Measurements from ENCODE around the gene E2F6. TPM values are rescaled to one million over a fixed set of nuclear protein-coding genes. Genes with fewer than 3 reads are reported as not detected.

E2F6 gene
- total RNA-seq, 1 experiment from 2014 or later = 27.1 TPM

DNA sequence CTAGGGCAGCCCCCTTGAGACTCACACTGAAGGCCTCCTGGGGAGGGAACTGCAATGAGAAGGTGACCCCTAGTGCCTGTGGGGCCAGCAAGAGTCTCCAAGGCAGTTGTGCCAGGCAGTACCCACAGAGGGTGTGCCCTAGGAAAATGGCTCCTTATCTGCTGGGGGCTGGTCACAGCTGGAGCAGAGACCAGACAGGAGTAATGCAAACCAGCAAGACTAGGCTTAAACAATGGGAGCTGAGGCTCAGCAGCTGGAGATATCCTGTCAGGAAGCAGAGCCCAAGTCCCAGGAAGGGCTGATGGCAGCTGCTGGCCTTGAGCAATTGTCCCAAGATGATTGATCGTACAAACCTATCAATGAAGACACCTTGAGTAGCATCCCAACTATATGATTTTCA lies 26.8 kb upstream of the E2F6 start:
- H3K9ac ChIP-seq (ENCODE audit: low read length) = no peak overlapping the region
- H3F3A ChIP-seq (ENCODE audit: low read length, unreplicated experiment) = no peaks in the 10 kb centered on the region
- peaks cover 4% of the 10 kb centered on the region; the same call in 1 of the 2 replicates for H3K27me3 ChIP-seq (ENCODE audit: low read length)
- H3K9me2 ChIP-seq (replicated peaks; ENCODE audit: low read length) = no peaks in the 10 kb centered on the region
- ATAC-seq = no peak
- H3K36me3 ChIP-seq (ENCODE audit: low read depth, low read length) = no peaks in the 10 kb centered on the region
- H3K79me2 ChIP-seq (ENCODE audit: low read length) = no peaks in the 10 kb centered on the region
- CTCF ChIA-PET = no interaction called here
- H3K4me2 ChIP-seq (ENCODE audit: low read length) = no peak overlapping the region
- H4K20me1 ChIP-seq (ENCODE audit: low read length) = no peaks in the 10 kb centered on the region
- intact Hi-C loops (cut with micrococcal nuclease) = no loop called here
- no peak for DNase-seq
- no peak overlapping the region for H2AFZ ChIP-seq (ENCODE audit: low read length)
- BruUV-seq (replicated peaks) = no TSS peak
- TF ChIP-seq, protein P1, sequence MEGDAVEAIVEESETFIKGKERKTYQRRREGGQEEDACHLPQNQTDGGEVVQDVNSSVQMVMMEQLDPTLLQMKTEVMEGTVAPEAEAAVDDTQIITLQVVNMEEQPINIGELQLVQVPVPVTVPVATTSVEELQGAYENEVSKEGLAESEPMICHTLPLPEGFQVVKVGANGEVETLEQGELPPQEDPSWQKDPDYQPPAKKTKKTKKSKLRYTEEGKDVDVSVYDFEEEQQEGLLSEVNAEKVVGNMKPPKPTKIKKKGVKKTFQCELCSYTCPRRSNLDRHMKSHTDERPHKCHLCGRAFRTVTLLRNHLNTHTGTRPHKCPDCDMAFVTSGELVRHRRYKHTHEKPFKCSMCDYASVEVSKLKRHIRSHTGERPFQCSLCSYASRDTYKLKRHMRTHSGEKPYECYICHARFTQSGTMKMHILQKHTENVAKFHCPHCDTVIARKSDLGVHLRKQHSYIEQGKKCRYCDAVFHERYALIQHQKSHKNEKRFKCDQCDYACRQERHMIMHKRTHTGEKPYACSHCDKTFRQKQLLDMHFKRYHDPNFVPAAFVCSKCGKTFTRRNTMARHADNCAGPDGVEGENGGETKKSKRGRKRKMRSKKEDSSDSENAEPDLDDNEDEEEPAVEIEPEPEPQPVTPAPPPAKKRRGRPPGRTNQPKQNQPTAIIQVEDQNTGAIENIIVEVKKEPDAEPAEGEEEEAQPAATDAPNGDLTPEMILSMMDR (conservative IDR thresholded peaks at IDR 0.05; ENCODE audit: low read depth, low read length) = no peak
- TF ChIP-seq EZH2 (IDR thresholded peaks at IDR 0.05; ENCODE audit: low read length, unreplicated experiment) (no peak), EZH2phosphoT487 (IDR thresholded peaks at IDR 0.05; ENCODE audit: borderline replicate concordance, low read length) (no peak)
- no peaks in the 10 kb centered on the region for H3K4me1 ChIP-seq (ENCODE audit: insufficient read depth, low read length)
- no peak overlapping the region for H3K4me3 ChIP-seq (ENCODE audit: low read length)
- no peaks in the 10 kb centered on the region for H3K9me3 ChIP-seq (ENCODE audit: low read length)
- no peak overlapping the region for H3K27ac ChIP-seq (ENCODE audit: low read length)
- POLR2A ChIA-PET (ENCODE audit: unreplicated experiment) = no interaction called here

DNA sequence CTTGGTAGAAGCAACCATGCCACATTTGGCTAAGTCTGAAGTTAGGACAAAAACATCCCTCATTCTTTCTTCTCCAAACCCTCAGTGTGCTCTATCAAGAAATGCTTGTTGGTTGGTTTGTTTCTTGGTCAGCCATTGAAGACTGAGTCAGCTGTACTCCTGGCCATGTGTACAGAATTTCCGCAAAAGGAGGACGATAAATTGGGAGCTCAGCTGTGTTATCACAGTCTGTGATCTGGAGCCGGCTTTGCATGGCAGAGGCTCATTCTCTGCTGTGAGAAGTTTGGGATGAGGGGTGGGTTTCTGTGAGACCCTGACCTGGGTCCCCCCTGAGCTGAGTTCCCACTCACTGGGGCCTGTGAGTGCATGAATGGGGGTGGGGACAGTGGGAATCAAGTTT lies 26.3 kb upstream of the E2F6 start:
- H3K36me3 ChIP-seq (ENCODE audit: low read depth, low read length) = no peaks in the 10 kb centered on the region
- intact Hi-C loops (cut with micrococcal nuclease) = no loop called here
- H3K9me2 ChIP-seq (replicated peaks; ENCODE audit: low read length) = no peaks in the 10 kb centered on the region
- no peak for ATAC-seq
- no peak overlapping the region for H2AFZ ChIP-seq (ENCODE audit: low read length)
- ChIA-PET CTCF (no interaction called here), POLR2A (ENCODE audit: unreplicated experiment) (no interaction called here)
- H3F3A ChIP-seq (ENCODE audit: low read length, unreplicated experiment) = no peaks in the 10 kb centered on the region
- no peaks in the 10 kb centered on the region for H3K79me2 ChIP-seq (ENCODE audit: low read length)
- peaks cover 8% of the 10 kb centered on the region; the same call in 1 of the 2 replicates for H3K27me3 ChIP-seq (ENCODE audit: low read length)
- no peak for DNase-seq
- no peaks in the 10 kb centered on the region for H4K20me1 ChIP-seq (ENCODE audit: low read length)
- no peak overlapping the region for H3K4me2 ChIP-seq (ENCODE audit: low read length)
- no peak overlapping the region for H3K27ac ChIP-seq (ENCODE audit: low read length)
- no peaks in the 10 kb centered on the region for H3K4me1 ChIP-seq (ENCODE audit: insufficient read depth, low read length)
- H3K9me3 ChIP-seq (ENCODE audit: low read length) = no peaks in the 10 kb centered on the region
- TF ChIP-seq EZH2 (IDR thresholded peaks at IDR 0.05; ENCODE audit: low read length, unreplicated experiment) = no peak
- no peak for TF ChIP-seq EZH2phosphoT487 (IDR thresholded peaks at IDR 0.05; ENCODE audit: borderline replicate concordance, low read length)
- TF ChIP-seq, protein P1 (conservative IDR thresholded peaks at IDR 0.05; ENCODE audit: low read depth, low read length) = no peak
- H3K4me3 ChIP-seq (ENCODE audit: low read length) = no peak overlapping the region
- H3K9ac ChIP-seq (ENCODE audit: low read length) = no peak overlapping the region
- BruUV-seq (replicated peaks) = no TSS peak

DNA sequence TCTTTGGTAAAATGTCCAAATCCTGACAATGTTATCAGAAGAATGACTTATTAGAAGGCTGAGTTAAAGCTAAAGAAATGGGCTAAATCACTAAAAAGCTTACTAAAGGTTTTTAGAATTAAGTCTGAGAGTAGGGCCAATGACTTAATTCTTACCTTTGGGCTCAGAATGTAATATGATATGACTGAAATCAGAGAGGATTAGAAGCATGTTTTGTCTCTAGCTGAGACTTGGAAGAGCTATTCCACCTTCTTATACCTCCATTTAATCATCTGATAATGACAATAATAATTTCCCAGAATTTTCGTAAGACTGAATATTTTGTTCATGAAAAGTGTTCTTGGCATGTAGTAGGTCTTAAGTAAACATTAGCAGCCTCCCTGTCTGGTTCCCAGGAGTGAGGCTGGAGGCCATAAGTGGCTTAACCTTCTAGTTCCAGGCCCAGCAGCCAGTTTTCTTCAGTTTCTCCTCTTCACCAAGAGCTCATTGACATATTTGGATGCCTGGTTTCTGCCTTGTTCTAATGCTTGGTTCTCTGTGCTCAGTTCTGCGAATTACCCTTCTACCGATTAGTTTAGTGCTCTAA lies 25.5 kb upstream of the E2F6 start:
- H3K9me3 ChIP-seq (ENCODE audit: low read length) = no peaks in the 10 kb centered on the region
- no peaks in the 10 kb centered on the region for H3K79me2 ChIP-seq (ENCODE audit: low read length)
- no peak overlapping the region for H2AFZ ChIP-seq (ENCODE audit: low read length)
- no peaks in the 10 kb centered on the region for H3K9me2 ChIP-seq (replicated peaks; ENCODE audit: low read length)
- POLR2A ChIA-PET (ENCODE audit: unreplicated experiment) = no interaction called here
- no peak overlapping the region for H3K27ac ChIP-seq (ENCODE audit: low read length)
- DNase-seq (no peak), ATAC-seq (no peak)
- H3K4me2 ChIP-seq (ENCODE audit: low read length) = no peak overlapping the region
- no peaks in the 10 kb centered on the region for H3K4me1 ChIP-seq (ENCODE audit: insufficient read depth, low read length)
- no peak overlapping the region for H3K9ac ChIP-seq (ENCODE audit: low read length)
- no peak overlapping the region for H3K4me3 ChIP-seq (ENCODE audit: low read length)
- TF ChIP-seq EZH2 (IDR thresholded peaks at IDR 0.05; ENCODE audit: low read length, unreplicated experiment) (no peak), EZH2phosphoT487 (IDR thresholded peaks at IDR 0.05; ENCODE audit: borderline replicate concordance, low read length) (no peak)
- TF ChIP-seq, protein P1 (conservative IDR thresholded peaks at IDR 0.05; ENCODE audit: low read depth, low read length) = no peak
- no peaks in the 10 kb centered on the region for H4K20me1 ChIP-seq (ENCODE audit: low read length)
- peaks cover 12% of the 10 kb centered on the region; the same call in 1 of the 2 replicates for H3K27me3 ChIP-seq (ENCODE audit: low read length)
- no peaks in the 10 kb centered on the region for H3K36me3 ChIP-seq (ENCODE audit: low read depth, low read length)
- BruUV-seq (replicated peaks) = no TSS peak
- CTCF ChIA-PET = no interaction called here
- no peaks in the 10 kb centered on the region for H3F3A ChIP-seq (ENCODE audit: low read length, unreplicated experiment)
- intact Hi-C loops (cut with micrococcal nuclease) = no loop called here
